ENCODE data around the gene MIOS. TPM values are rescaled to one million over a fixed set of nuclear protein-coding genes. Genes with fewer than 3 reads are reported as not detected.

MIOS gene
- total and polyA plus RNA-seq, 9 of the 15 experiments (the other 6 are each of a cell fraction or from before 2014, with no cell fraction given): 7.8 to 47.8 (median 30.6) TPM

GRCh38 chr7:7640221-7641128 is 73.8 kb downstream of the MIOS start, which contains the start of gene UMAD1 (continued):
- TF ChIP-seq RERE (CRISPR knock-in tag; IDR thresholded peaks at IDR 0.05; ENCODE audit: borderline replicate concordance) (no peak), GTF2A2 (tag; IDR thresholded peaks at IDR 0.05) (no peak), MYBL2 (IDR thresholded peaks at IDR 0.05; ENCODE audit: low read depth) (peak; percentile 69; the same call in 1 of the 2 replicates), MYBL2 (CRISPR knock-in tag; IDR thresholded peaks at IDR 0.05; ENCODE audit: borderline replicate concordance) (no peak), ZC3H8 (IDR thresholded peaks at IDR 0.05) (no peak), DPF2 (IDR thresholded peaks at IDR 0.05) (peak; percentile 65), MNT (conservative IDR thresholded peaks at IDR 0.05) (peak; percentile 81 to 92), PCBP1 (IDR thresholded peaks at IDR 0.05; ENCODE audit: low read depth, low read length, poor library complexity, severe bottlenecking) (no peak), SMAD2 (IDR thresholded peaks at IDR 0.05; ENCODE audit: low read depth, low read length) (no peak), PHF21A (IDR thresholded peaks at IDR 0.05; ENCODE audit: borderline replicate concordance, low read depth) (no peak), ZZZ3 (IDR thresholded peaks at IDR 0.05) (peak; percentile 59; the same call in 1 of the 2 replicates), MXD1 (CRISPR knock-in tag; IDR thresholded peaks at IDR 0.05; ENCODE audit: borderline replicate concordance, poor library complexity, severe bottlenecking) (no peak), HINFP (tag; conservative IDR thresholded peaks at IDR 0.05; ENCODE audit: low read depth) (no peak), UBTF (IDR thresholded peaks at IDR 0.05; ENCODE audit: borderline replicate concordance in 1 of 2, low read depth in 2 of 2, low read length in 2 of 2) (no peak)

All from K562 (cell line).